Endometrial microvascular endothelial cells (primary cell): Measurements from ENCODE around the gene SLC7A10. TPM values are rescaled to one million over a fixed set of nuclear protein-coding genes. Genes with fewer than 3 reads are reported as not detected.
"Not testable (repeated sequence)": the region's sequence is repeated elsewhere in the genome, so short reads cannot be mapped to it uniquely, and the experiment has no call there.

Experiments used
- in situ Hi-C: cut with HindIII; loops from 2 replicates; pipeline ENCODE4 v1.10.0; 2017; ENCODE audit warnings: low sequenced_read_pairs, low pct_unique_long_range_greater_than_20kb; ENCODE audit errors: inconsistent ontology term
- total RNA-seq: library from RNA; depleted of rRNA; stranded (reverse); fragments of >200 nt; gene quantifications from one replicate; pipeline ENCODE4 v1.2.3, GENCODE V29; 2015; ENCODE audit errors: inconsistent ontology term

SLC7A10 gene
- total RNA-seq, 1 donor from 2014 or later, result not detected

GRCh38 chr19:33194532-33194885, 31.1 kb downstream of the SLC7A10 start:
- in situ Hi-C loops, result no loop called here

GRCh38 chr19:33193865-33194362, 31.7 kb downstream of the SLC7A10 start, which contains the start of gene LRP3:
Gene LRP3 (plus strand): TSS chr19:33194330. CDS start chr19:33194786, 456 bp downstream.
- in situ Hi-C loops, result no loop called here

- in situ Hi-C loops, result no loop called here
Observed at GRCh38 chr19:33193269-33193864, 32.3 kb downstream of the SLC7A10 start.

- in situ Hi-C loops, result no loop called here
Observed at GRCh38 chr19:33192010-33192409, 33.6 kb downstream of the SLC7A10 start.

- in situ Hi-C loops, result no loop called here
Observed at GRCh38 chr19:33191501-33191900, 34.1 kb downstream of the SLC7A10 start.

GRCh38 chr19:33191092-33191491, 34.6 kb downstream of the SLC7A10 start:
- in situ Hi-C loops, result not testable (repeated sequence)

- in situ Hi-C loops, result no loop called here
Observed at GRCh38 chr19:33189453-33189852, 36.2 kb downstream of the SLC7A10 start.

GRCh38 chr19:33187183-33187540, 38.5 kb downstream of the SLC7A10 start:
- in situ Hi-C loops, result no loop called here

- in situ Hi-C loops, result no loop called here
Observed at GRCh38 chr19:33186431-33187182, 39.0 kb downstream of the SLC7A10 start.

GRCh38 chr19:33177417-33177979, 48.2 kb downstream of the SLC7A10 start:
- in situ Hi-C loops, result no loop called here

- in situ Hi-C loops, result no loop called here
Observed at GRCh38 chr19:33176670-33177416, 48.8 kb downstream of the SLC7A10 start.

GRCh38 chr19:33175886-33176669, 49.6 kb downstream of the SLC7A10 start:
- in situ Hi-C loops, result no loop called here

GRCh38 chr19:33175156-33175782, 50.4 kb downstream of the SLC7A10 start:
- in situ Hi-C loops, result no loop called here

GRCh38 chr19:33174186-33174585, 51.5 kb downstream of the SLC7A10 start:
- in situ Hi-C loops, result no loop called here

- in situ Hi-C loops, result no loop called here
Observed at GRCh38 chr19:33171916-33172359, 53.7 kb downstream of the SLC7A10 start.

- in situ Hi-C loops, result no loop called here
Observed at GRCh38 chr19:33171222-33171795, 54.3 kb downstream of the SLC7A10 start.

- in situ Hi-C loops, result no loop called here
Observed at GRCh38 chr19:33168528-33168927, 57.1 kb downstream of the SLC7A10 start.

- in situ Hi-C loops, result no loop called here
Observed at GRCh38 chr19:33167438-33167837, 58.2 kb downstream of the SLC7A10 start.
